Ishikawa (cell line): Measurements from ENCODE around the gene DEPDC5.

ENCODE experiments used
- CEBPB ChIP-seq: IDR thresholded peaks from 2 replicates; pipeline ENCODE4 v1.6.1; 2012
- CREB1 ChIP-seq: IDR thresholded peaks from 2 replicates; pipeline ENCODE4 v1.6.1; 2012; ENCODE audit warnings: low read depth
- EGR1 ChIP-seq: IDR thresholded peaks from 2 replicates; pipeline ENCODE4 v1.6.1; 2012
- EP300 ChIP-seq: IDR thresholded peaks from 2 replicates; pipeline ENCODE4 v1.6.1; 2012; ENCODE audit warnings: borderline replicate concordance
- FOXM1 ChIP-seq: IDR thresholded peaks from 2 replicates; pipeline ENCODE4 v1.6.1; 2012; ENCODE audit warnings: low read depth, borderline replicate concordance
- MAX ChIP-seq: IDR thresholded peaks from 2 replicates; pipeline ENCODE4 v1.6.1; 2012
- NFIC ChIP-seq: IDR thresholded peaks from 2 replicates; pipeline ENCODE4 v1.6.1; 2012
- RAD21 ChIP-seq: IDR thresholded peaks from 2 replicates; pipeline ENCODE4 v1.6.1; 2012; ENCODE audit warnings: low read depth
- REST ChIP-seq: IDR thresholded peaks from 2 replicates; pipeline ENCODE4 v1.6.1; 2012; ENCODE audit warnings: low read depth, mild to moderate bottlenecking
- TAF1 ChIP-seq: IDR thresholded peaks from 2 replicates; pipeline ENCODE4 v1.6.1; 2012; ENCODE audit warnings: low read depth, mild to moderate bottlenecking
- TEAD4 ChIP-seq: IDR thresholded peaks from 2 replicates; pipeline ENCODE4 v1.6.1; 2012
- YY1 ChIP-seq: IDR thresholded peaks from 2 replicates; pipeline ENCODE4 v1.6.1; 2012; ENCODE audit warnings: low read depth
- ZBTB7A ChIP-seq: IDR thresholded peaks from 2 replicates; pipeline ENCODE4 v1.6.1; 2012; ENCODE audit warnings: low read depth

- TF ChIP-seq YY1 (no peak), REST (no peak), TAF1 (no peak), NFIC (no peak), MAX (no peak), TEAD4 (no peak), EP300 (no peak), RAD21 (no peak), CEBPB (no peak), FOXM1 (no peak), ZBTB7A (no peak), CREB1 (no peak), EGR1 (no peak)
Observed at GRCh38 chr22:31812977-31813605, 59.3 kb downstream of the DEPDC5 start.
